C1 segment of cervical spinal cord (tissue), 14 donors: ENCODE measurements around the gene SLIT3.

Experiments
- DNase-seq, 14 donors: peaks; one replicate each; lab custom pipeline; 2025; lab: John Stamatoyannopoulos, UW

SLIT3 gene

GRCh38 chr5:169178274-169178673, 122.7 kb downstream of the SLIT3 start:
- DNase-seq, result no peak

GRCh38 chr5:169176709-169177694, 123.9 kb downstream of the SLIT3 start:
- no peak for DNase-seq

GRCh38 chr5:169175733-169176132, 125.2 kb downstream of the SLIT3 start:
- no peak for DNase-seq

GRCh38 chr5:169174923-169175322, 126.0 kb downstream of the SLIT3 start:
- no peak for DNase-seq

GRCh38 chr5:169173372-169173771, 127.6 kb downstream of the SLIT3 start:
- no peak for DNase-seq

- no peak for DNase-seq
These were observed 129.4 kb downstream of the SLIT3 start for GRCh38 chr5:169171515-169171914.

GRCh38 chr5:169169783-169170182, 131.2 kb downstream of the SLIT3 start:
- DNase-seq, result no peak

- DNase-seq, result peak in 1 of 14 donors; percentile 27
These were observed 132.7 kb downstream of the SLIT3 start for GRCh38 chr5:169168280-169168679.

- no peak for DNase-seq
These were observed 134.9 kb downstream of the SLIT3 start for GRCh38 chr5:169166078-169166477.

GRCh38 chr5:169165052-169165451, 135.9 kb downstream of the SLIT3 start:
- no peak for DNase-seq

GRCh38 chr5:169164481-169164925, 136.4 kb downstream of the SLIT3 start:
- DNase-seq, result peak in 5 of 14 donors; percentile 5 to 99 (median 14)

GRCh38 chr5:169162407-169162806, 138.5 kb downstream of the SLIT3 start:
- no peak for DNase-seq

- DNase-seq, result peak in 1 of 14 donors; percentile 85
These were observed 139.8 kb downstream of the SLIT3 start for GRCh38 chr5:169161022-169161680.

- no peak for DNase-seq
These were observed 140.5 kb downstream of the SLIT3 start for GRCh38 chr5:169160405-169160901.

GRCh38 chr5:169158764-169159163, 142.2 kb downstream of the SLIT3 start:
- DNase-seq, result no peak

- DNase-seq, result no peak
These were observed 143.9 kb downstream of the SLIT3 start for GRCh38 chr5:169157064-169157463.

- no peak for DNase-seq
These were observed 146.3 kb downstream of the SLIT3 start for GRCh38 chr5:169154679-169155078.

GRCh38 chr5:169153405-169153804, 147.5 kb downstream of the SLIT3 start:
- DNase-seq, result no peak

- DNase-seq, result no peak
These were observed 148.0 kb downstream of the SLIT3 start for GRCh38 chr5:169152946-169153345.

- no peak for DNase-seq
These were observed 148.5 kb downstream of the SLIT3 start for GRCh38 chr5:169152453-169152852.

GRCh38 chr5:169151051-169151805, 149.7 kb downstream of the SLIT3 start:
- DNase-seq, result no peak

- no peak for DNase-seq
These were observed 150.8 kb downstream of the SLIT3 start for GRCh38 chr5:169150108-169150507.
